ENCODE results near the gene OPN1MW3. TPM values are rescaled to one million over a fixed set of nuclear protein-coding genes. Genes with fewer than 3 reads are reported as not detected.

OPN1MW3 gene
- total RNA-seq, 1 donor from 2014 or later: not detected

DNA sequence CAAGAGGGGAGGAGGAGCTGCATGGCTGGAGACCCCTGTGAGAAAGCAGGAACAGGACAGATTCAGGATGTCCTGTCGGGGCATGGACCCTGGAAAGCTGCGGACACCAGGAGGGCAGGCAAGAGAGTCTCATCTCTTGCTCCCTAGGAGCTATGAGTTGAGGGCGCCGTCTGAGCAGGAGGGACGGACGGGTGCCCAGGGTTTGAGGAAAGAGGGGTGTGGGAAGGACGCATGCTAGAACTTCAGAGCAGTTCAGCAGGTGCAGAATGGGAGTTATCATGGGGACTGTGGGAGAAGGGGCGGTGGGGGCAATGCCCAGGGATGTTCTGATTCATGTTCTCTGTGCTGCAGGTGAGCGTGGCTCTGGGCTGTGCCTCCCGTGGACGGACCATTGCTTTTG is 63.0 kb downstream of the OPN1MW3 start:
- Mint-ChIP-seq H3K4me1 (ENCODE audit: low read depth) (peaks cover 9% of the 10 kb centered on the region), H3K36me3 (ENCODE audit: low read depth) (peaks cover 2% of the 10 kb centered on the region), H3K27ac (ENCODE audit: unreplicated experiment) (no peak overlapping the region), H3K9me3 (ENCODE audit: low read depth) (peaks cover 2% of the 10 kb centered on the region), H3K4me3 (ENCODE audit: unreplicated experiment) (no peak overlapping the region), H3K27me3 (ENCODE audit: low read depth) (peaks cover 20% of the 10 kb centered on the region)
- TF ChIP-seq, protein P1, sequence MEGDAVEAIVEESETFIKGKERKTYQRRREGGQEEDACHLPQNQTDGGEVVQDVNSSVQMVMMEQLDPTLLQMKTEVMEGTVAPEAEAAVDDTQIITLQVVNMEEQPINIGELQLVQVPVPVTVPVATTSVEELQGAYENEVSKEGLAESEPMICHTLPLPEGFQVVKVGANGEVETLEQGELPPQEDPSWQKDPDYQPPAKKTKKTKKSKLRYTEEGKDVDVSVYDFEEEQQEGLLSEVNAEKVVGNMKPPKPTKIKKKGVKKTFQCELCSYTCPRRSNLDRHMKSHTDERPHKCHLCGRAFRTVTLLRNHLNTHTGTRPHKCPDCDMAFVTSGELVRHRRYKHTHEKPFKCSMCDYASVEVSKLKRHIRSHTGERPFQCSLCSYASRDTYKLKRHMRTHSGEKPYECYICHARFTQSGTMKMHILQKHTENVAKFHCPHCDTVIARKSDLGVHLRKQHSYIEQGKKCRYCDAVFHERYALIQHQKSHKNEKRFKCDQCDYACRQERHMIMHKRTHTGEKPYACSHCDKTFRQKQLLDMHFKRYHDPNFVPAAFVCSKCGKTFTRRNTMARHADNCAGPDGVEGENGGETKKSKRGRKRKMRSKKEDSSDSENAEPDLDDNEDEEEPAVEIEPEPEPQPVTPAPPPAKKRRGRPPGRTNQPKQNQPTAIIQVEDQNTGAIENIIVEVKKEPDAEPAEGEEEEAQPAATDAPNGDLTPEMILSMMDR (IDR thresholded peaks at IDR 0.05): no peak
- peak; percentile 58 for DNase-seq (ENCODE audit: low spot score)

Other genes with a start within 250 kb of the OPN1MW3 start
- 88.0 to 113 TPM (median 104 TPM) in 3 replicates for gene IRAK1, start 237.7 kb upstream of the OPN1MW3 start, total RNA-seq
- 32.3 to 35.5 TPM (median 34.2 TPM) in 3 replicates for gene MECP2, start 159.9 kb upstream of the OPN1MW3 start, total RNA-seq
- not detected in 3 replicates for gene OPN1LW, start 113.3 kb upstream of the OPN1MW3 start, total RNA-seq
- gene OPN1MW, start 75.0 kb upstream of the OPN1MW3 start, total RNA-seq: not detected in 3 replicates
- gene OPN1MW2, start 37.8 kb upstream of the OPN1MW3 start, total RNA-seq: not detected in 3 replicates
- gene TEX28, start 37.5 kb downstream of the OPN1MW3 start, total RNA-seq: not detected in 3 replicates
- not detected in 3 replicates for gene TKTL1, start 38.2 kb downstream of the OPN1MW3 start, total RNA-seq
- gene FLNA, start 117.1 kb downstream of the OPN1MW3 start, total RNA-seq: 1,923 to 4,327 TPM (median 4,325 TPM) in 3 replicates
- gene EMD, start 121.7 kb downstream of the OPN1MW3 start, total RNA-seq: 66.3 to 81.7 TPM (median 81.1 TPM) in 3 replicates
- gene RPL10, start 140.8 kb downstream of the OPN1MW3 start, total RNA-seq: 1,847 to 2,160 TPM (median 2,120 TPM) in 3 replicates
- gene DNASE1L1, start 151.7 kb downstream of the OPN1MW3 start, total RNA-seq: 39.4 to 44.5 TPM (median 40.8 TPM) in 3 replicates
- gene TAFAZZIN, start 154.0 kb downstream of the OPN1MW3 start, total RNA-seq: 33.4 to 39.1 TPM (median 38.7 TPM) in 3 replicates
- 132 to 139 TPM (median 136 TPM) in 3 replicates for gene ATP6AP1, start 171.1 kb downstream of the OPN1MW3 start, total RNA-seq
- 147 to 159 TPM (median 152 TPM) in 3 replicates for gene GDI1, start 179.6 kb downstream of the OPN1MW3 start, total RNA-seq
- gene FAM50A, start 186.6 kb downstream of the OPN1MW3 start, total RNA-seq: 98.3 to 108 TPM (median 106 TPM) in 3 replicates
- 187 to 212 TPM (median 205 TPM) in 3 replicates for gene PLXNA3, start 200.7 kb downstream of the OPN1MW3 start, total RNA-seq
- gene LAGE3, start 221.7 kb downstream of the OPN1MW3 start, total RNA-seq: 17.7 to 25.4 TPM (median 19.8 TPM) in 3 replicates
- 20.8 to 21.2 TPM (median 20.8 TPM) in 3 replicates for gene UBL4A, start 229.0 kb downstream of the OPN1MW3 start, total RNA-seq
- gene SLC10A3, start 233.0 kb downstream of the OPN1MW3 start, total RNA-seq: 26.8 to 28.9 TPM (median 28.9 TPM) in 3 replicates